Measurements from ENCODE around the gene CFAP52.

The CFAP52 gene

DNA sequence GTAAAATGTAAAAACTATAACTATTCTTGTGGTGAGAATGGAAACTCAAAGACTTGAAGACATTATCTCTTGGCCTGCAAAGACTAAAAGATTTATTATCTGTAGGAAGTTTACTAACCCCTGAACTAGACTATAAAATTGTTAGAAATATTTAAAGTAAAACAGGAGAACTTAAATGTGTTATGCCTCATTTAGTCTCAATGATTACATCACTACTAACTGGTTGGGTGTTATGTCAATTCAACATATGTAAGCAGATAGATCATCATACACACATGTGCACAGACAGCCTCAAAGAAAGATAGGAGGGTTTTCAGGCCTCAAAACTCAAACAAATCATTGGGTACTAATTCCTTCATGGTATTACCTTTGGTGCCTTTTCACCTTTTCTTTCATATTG is 8.4 kb upstream of the CFAP52 start (continued):
- TF ChIP-seq, protein P1, sequence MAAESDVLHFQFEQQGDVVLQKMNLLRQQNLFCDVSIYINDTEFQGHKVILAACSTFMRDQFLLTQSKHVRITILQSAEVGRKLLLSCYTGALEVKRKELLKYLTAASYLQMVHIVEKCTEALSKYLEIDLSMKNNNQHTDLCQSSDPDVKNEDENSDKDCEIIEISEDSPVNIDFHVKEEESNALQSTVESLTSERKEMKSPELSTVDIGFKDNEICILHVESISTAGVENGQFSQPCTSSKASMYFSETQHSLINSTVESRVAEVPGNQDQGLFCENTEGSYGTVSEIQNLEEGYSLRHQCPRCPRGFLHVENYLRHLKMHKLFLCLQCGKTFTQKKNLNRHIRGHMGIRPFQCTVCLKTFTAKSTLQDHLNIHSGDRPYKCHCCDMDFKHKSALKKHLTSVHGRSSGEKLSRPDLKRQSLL (tag by site-specific recombination; IDR thresholded peaks at IDR 0.05), result no peak
- TF ChIP-seq ZNF274 (IDR thresholded peaks at IDR 0.05; ENCODE audit: low read length), result no peak
- no peak for TF ChIP-seq ZNF274 (tag by site-specific recombination; IDR thresholded peaks at IDR 0.05; ENCODE audit: borderline replicate concordance)
- TF ChIP-seq ZNF777 (tag by site-specific recombination; IDR thresholded peaks at IDR 0.05; ENCODE audit: borderline replicate concordance), result no peak
- TF ChIP-seq ZNF37A (tag by site-specific recombination; IDR thresholded peaks at IDR 0.05), result no peak
- no peak for TF ChIP-seq PRDM1 (tag by site-specific recombination; IDR thresholded peaks at IDR 0.05)
- peak; percentile 53; the same call in 1 of the 2 replicates for TF ChIP-seq KLF10 (tag by site-specific recombination; IDR thresholded peaks at IDR 0.05)
- TF ChIP-seq, protein P2, sequence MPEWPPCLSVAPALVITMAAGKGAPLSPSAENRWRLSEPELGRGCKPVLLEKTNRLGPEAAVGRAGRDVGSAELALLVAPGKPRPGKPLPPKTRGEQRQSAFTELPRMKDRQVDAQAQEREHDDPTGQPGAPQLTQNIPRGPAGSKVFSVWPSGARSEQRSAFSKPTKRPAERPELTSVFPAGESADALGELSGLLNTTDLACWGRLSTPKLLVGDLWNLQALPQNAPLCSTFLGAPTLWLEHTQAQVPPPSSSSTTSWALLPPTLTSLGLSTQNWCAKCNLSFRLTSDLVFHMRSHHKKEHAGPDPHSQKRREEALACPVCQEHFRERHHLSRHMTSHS (tag by site-specific recombination; IDR thresholded peaks at IDR 0.05), result no peak
- TF ChIP-seq OVOL3 (tag by site-specific recombination; IDR thresholded peaks at IDR 0.05), result no peak
- TF ChIP-seq BCL6B (tag by site-specific recombination; IDR thresholded peaks at IDR 0.05), result peak; percentile 87
- peak; percentile 76 for TF ChIP-seq ZNF184 (tag by site-specific recombination; IDR thresholded peaks at IDR 0.05)
- TF ChIP-seq ZNF366 (tag by site-specific recombination; conservative IDR thresholded peaks at IDR 0.05), result peak; percentile 55
- TF ChIP-seq ZNF292 (tag by site-specific recombination; IDR thresholded peaks at IDR 0.05; ENCODE audit: borderline replicate concordance, low read depth), result no peak
- 0 out of 2 replicates have a peak, but pooled peaks have one; percentile 33 for TF ChIP-seq INSM2 (tag by site-specific recombination; IDR thresholded peaks at IDR 0.05)
- TF ChIP-seq, protein P3, sequence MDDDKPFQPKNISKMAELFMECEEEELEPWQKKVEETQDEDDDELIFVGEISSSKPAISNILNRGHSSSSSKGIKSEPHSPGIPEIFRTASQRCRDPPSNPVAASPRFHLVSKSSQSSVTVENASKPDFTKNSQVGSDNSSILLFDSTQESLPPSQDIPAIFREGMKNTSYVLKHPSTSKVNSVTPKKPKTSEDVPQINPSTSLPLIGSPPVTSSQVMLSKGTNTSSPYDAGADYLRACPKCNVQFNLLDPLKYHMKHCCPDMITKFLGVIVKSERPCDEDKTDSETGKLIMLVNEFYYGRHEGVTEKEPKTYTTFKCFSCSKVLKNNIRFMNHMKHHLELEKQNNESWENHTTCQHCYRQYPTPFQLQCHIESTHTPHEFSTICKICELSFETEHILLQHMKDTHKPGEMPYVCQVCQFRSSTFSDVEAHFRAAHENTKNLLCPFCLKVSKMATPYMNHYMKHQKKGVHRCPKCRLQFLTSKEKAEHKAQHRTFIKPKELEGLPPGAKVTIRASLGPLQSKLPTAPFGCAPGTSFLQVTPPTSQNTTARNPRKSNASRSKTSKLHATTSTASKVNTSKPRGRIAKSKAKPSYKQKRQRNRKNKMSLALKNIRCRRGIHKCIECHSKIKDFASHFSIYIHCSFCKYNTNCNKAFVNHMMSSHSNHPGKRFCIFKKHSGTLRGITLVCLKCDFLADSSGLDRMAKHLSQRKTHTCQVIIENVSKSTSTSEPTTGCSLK (tag by site-specific recombination; IDR thresholded peaks at IDR 0.05), result no peak
- TF ChIP-seq AEBP2 (tag by site-specific recombination; IDR thresholded peaks at IDR 0.05; ENCODE audit: borderline replicate concordance), result no peak
- no peak; the same call in 1 of the 2 replicates for TF ChIP-seq ZNF394 (tag by site-specific recombination; IDR thresholded peaks at IDR 0.05; ENCODE audit: borderline replicate concordance)
- no peak for TF ChIP-seq ZNF19 (tag by site-specific recombination; IDR thresholded peaks at IDR 0.05; ENCODE audit: low read depth)
- no peak for TF ChIP-seq SALL2 (tag by site-specific recombination; IDR thresholded peaks at IDR 0.05; ENCODE audit: borderline replicate concordance)
- TF ChIP-seq, protein P4, sequence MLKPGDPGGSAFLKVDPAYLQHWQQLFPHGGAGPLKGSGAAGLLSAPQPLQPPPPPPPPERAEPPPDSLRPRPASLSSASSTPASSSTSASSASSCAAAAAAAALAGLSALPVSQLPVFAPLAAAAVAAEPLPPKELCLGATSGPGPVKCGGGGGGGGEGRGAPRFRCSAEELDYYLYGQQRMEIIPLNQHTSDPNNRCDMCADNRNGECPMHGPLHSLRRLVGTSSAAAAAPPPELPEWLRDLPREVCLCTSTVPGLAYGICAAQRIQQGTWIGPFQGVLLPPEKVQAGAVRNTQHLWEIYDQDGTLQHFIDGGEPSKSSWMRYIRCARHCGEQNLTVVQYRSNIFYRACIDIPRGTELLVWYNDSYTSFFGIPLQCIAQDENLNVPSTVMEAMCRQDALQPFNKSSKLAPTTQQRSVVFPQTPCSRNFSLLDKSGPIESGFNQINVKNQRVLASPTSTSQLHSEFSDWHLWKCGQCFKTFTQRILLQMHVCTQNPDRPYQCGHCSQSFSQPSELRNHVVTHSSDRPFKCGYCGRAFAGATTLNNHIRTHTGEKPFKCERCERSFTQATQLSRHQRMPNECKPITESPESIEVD (tag by site-specific recombination; IDR thresholded peaks at IDR 0.05), result peak; percentile 87
- no peak for TF ChIP-seq ZNF132 (tag by site-specific recombination; IDR thresholded peaks at IDR 0.05; ENCODE audit: borderline replicate concordance)
- TF ChIP-seq PRDM4 (tag by site-specific recombination; IDR thresholded peaks at IDR 0.05), result 0 out of 2 replicates have a peak, but pooled peaks have one; percentile 28
- peak; percentile 78 for TF ChIP-seq ZNF639 (tag by site-specific recombination; IDR thresholded peaks at IDR 0.05)

All from HEK293 (cell line).